HG03097 (cell line): ENCODE measurements around the gene EPHB2.

ENCODE experiments used
- ATAC-seq: cut with Tn5 transposase; IDR thresholded peaks from one replicate; pipeline ENCODE4 v1.9.1; 2021; ENCODE audit not compliant: unreplicated experiment, low FRiP score

EPHB2 gene

GRCh38 chr1:22967833-22968232, 257.2 kb downstream of the EPHB2 start:
- no peak for ATAC-seq

GRCh38 chr1:22969304-22969709, 258.7 kb downstream of the EPHB2 start:
- no peak for ATAC-seq

- no peak for ATAC-seq
These were observed 259.5 kb downstream of the EPHB2 start for GRCh38 chr1:22970096-22970495.
